Measurements from ENCODE around the gene MANF.
"Not testable (repeated sequence)": the region's sequence is repeated elsewhere in the genome, so short reads cannot be mapped to it uniquely, and the experiment has no call there.

The MANF gene

GRCh38 chr3:51373658-51374421, 11.3 kb upstream of the MANF start:
- DNase-seq (ENCODE audit: low read depth in 2 of 2) = no peak

GRCh38 chr3:51374456-51374855, 10.6 kb upstream of the MANF start:
- DNase-seq (ENCODE audit: low read depth in 2 of 2) = no peak

- DNase-seq (ENCODE audit: low read depth in 2 of 2) = no peak
Measured at GRCh38 chr3:51375136-51375535, 10.0 kb upstream of the MANF start.

GRCh38 chr3:51375571-51375970, 9.5 kb upstream of the MANF start:
- no peak for DNase-seq (ENCODE audit: low read depth in 2 of 2)

- DNase-seq (ENCODE audit: low read depth in 2 of 2) = no peak
Measured at GRCh38 chr3:51378065-51378464, 7.0 kb upstream of the MANF start.

DNA sequence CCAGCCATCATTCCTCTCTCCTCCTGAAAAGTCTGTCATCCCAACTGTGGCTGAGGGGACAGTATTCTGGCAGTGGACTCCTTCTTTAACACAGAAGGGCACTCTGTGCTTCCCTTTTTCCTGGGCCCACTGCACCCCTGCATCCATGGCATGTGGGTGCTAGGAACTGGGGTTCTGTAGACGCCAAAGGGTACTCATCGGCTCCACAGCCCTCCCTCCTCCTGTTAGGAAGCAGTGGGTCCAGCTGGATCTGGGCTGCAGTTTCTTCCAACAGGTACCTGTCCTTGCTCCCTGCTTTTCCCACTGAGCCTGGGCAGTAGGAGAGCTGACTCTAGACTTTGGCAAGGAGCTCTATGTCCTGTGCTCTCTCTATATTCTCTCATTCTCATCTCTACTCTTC, 6.4 kb upstream of the MANF start:
- no peak for DNase-seq (ENCODE audit: low read depth in 2 of 2)

DNA sequence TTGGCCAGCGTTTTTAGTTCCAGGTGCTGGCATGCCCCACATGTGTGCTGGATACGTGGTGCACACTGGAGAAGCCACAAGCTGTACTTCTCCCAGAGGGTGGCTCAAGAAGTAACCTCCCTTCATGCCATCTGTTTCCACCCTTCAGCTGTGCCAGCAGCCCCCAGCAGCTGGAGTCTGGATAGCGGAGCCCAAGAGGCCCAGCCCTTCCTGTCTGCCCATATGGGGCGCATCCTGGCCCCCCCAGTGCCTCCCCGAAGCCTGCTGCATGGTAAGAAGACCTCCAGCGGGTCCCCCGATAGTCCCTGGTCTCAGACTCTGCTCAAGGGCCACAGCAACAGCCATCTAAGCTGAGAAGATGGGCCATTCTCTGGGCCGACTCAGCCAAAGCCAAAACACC, 5.8 kb upstream of the MANF start:
- DNase-seq (ENCODE audit: low read depth in 2 of 2) = no peak

- DNase-seq (ENCODE audit: low read depth in 2 of 2) = no peak
Measured at GRCh38 chr3:51379746-51380455, 5.2 kb upstream of the MANF start.

GRCh38 chr3:51380601-51381332, 4.3 kb upstream of the MANF start:
- no peak for DNase-seq (ENCODE audit: low read depth in 2 of 2)

GRCh38 chr3:51381333-51381705, 3.8 kb upstream of the MANF start:
- DNase-seq (ENCODE audit: low read depth in 2 of 2) = no peak

- no peak for DNase-seq (ENCODE audit: low read depth in 2 of 2)
Measured at GRCh38 chr3:51382076-51382745, 2.9 kb upstream of the MANF start.

DNA sequence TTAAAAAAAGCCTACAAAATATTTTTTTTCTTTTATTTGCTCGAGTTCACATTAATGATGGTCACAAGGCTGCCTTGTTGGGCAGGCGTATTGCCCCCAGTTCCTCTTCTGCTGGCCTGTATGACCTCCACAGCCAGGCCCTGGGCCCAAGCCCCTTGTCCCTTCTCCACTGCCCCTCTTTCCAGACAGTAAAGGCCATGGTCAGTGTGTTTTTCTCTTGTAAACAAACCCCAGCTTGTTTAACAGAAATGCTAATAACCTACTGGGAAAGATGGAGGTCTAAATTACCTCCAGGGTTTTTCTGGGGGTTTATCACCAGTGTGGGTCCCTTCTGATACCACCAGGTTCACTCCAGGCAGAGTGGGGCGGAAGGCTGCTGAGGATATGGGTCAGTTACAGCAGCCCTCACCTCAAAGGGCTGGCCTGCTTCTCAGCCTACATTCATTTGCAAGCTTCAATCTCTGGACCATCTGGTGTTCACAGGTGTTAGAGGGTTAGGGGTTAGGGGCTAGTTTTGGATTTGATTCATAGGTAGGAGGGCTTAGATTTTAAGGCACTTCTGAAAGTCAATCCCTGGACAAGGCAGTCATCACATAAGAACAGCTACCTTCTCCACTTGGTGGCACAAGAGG, 2.0 kb upstream of the MANF start:
- DNase-seq (ENCODE audit: low read depth in 2 of 2) = no peak

DNA sequence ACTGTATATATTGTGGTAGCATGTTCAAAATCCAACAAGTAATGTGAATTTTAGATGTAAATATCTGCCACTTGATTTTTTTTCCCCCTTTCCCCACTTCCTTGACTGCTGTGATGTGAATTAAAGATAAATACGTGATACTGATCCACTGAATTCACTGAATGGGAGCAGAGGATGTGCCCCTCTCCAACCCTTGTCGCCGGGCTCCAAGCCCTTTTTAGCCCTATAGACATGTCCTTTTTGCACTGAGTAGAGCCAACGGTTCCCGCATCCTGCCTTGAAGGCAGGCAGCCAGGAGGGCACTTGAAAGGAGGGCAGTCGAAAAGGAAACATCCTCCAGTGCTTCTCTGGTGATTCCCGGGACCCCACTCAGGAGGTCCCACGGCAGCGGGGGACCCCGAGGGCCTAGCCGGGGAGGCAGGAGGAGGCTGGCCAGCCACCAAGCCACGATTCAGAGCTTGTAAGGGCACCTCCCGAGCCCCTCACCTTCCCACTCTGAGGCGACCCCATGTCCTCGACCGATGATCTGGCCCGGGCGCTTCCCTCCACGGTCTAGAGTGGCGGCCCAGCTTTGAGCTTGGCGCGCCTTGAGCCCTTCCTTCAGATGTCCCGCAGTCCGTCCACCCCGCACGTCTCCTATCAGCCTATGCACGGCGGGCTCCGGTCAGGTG, 901 bp upstream of the MANF start:
- DNase-seq (ENCODE audit: low read depth in 2 of 2) = no peak

DNA sequence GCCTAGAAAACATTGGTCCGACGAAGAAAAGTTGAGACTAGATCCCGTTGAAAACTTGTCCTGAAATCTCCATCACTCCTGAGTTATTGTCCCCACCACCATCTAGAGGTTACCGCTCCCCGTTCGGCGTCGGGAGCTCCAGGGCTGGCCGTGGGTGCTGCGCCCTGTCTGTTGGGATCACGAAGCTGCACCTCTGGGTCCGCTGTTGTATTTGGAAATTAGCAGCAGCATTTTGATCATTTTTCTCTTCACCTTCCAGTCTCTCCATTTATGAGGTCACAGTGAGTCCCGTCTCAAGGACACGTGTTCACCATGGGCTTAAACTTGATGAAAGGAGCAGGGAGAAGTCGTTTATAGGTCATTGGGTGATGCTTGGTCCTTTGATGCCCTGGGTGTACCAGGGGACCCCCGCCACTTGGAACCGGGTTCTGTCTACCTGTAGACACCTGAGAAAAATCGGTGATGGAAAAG, 565 bp downstream of the MANF start:
- no peak for DNase-seq (ENCODE audit: low read depth in 2 of 2)

- DNase-seq (ENCODE audit: low read depth in 2 of 2) = no peak
Measured at GRCh38 chr3:51386159-51386851, 1.2 kb downstream of the MANF start.

DNA sequence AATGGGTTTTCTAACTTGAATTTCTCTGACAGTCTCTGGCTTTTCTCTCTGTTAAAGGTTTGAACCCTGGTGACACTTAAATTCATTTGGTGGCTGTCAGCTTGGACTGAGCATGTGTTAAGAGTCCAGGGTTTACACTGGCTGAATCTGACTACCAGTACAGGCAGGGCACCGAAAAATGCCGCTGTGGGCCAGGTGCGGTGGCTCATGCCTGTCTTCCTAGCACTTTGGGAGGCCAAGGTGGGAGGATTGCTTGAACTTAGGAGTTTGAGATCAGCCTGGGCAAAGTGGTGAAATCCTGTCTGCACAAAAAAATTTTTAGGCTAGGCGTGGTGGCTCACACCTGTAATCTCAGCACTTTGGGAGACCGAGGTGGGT, 1.8 kb downstream of the MANF start:
- DNase-seq (ENCODE audit: low read depth in 2 of 2) = no peak

- DNase-seq (ENCODE audit: low read depth in 2 of 2) = not testable (repeated sequence)
Measured at GRCh38 chr3:51387281-51387680, 2.2 kb downstream of the MANF start.

DNA sequence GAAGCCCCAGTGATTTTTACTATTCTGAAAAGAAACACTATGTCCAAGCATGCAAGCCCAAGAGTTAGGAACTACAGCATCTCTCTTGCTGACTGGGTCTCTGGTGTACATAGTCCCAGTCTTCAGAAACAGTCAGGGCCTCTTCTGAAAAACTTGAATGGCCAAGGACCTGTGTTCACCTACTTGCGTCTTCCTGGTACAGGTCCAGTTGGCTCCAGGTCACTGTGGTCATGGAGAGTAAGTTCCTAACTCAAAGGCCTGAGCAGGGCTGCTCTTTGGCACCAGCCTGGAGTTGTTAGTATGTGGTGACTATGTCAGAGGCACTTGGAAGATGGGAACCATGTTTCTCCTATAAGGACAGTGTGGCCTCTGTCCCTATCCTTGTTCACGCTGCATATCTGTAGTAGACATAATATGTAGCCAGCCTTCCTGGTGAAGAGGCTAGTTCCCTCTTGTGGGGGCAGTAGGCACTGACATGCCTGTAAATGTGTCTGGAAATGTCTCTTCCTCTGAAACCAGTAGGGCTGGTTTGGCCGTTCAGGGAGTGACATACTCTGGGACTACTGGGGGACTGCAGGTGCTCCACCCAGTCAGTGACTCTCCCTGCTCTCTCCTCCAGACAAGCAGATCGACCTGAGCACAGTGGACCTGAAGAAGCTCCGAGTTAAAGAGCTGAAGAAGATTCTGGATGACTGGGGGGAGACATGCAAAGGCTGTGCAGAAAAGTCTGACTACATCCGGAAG, 3.4 kb downstream of the MANF start:
- no peak for DNase-seq (ENCODE audit: low read depth in 2 of 2)

GRCh38 chr3:51389423-51390183, 4.5 kb downstream of the MANF start:
- no peak for DNase-seq (ENCODE audit: low read depth in 2 of 2)
